ENCODE data around the gene TRIAP1. TPM values are rescaled to one million over a fixed set of nuclear protein-coding genes. Genes with fewer than 3 reads are reported as not detected.

Gene TRIAP1
- polyA plus RNA-seq, 1 donor (not counting 4 experiments of a cell fraction or from before 2014, with no cell fraction given) = 71.1 TPM

GRCh38 chr12:120428597-120429229, 17.5 kb downstream of the TRIAP1 start:
- no peaks in the 10 kb centered on the region for H3K9me1 ChIP-seq (ENCODE audit: control insufficient read depth, extremely low read depth, insufficient read depth, low read length)
- no peaks in the 10 kb centered on the region for H3K9me3 ChIP-seq (ENCODE audit: control insufficient read depth, low read depth, low read length)
- no peak overlapping the region for H3K4me3 ChIP-seq (ENCODE audit: control insufficient read depth in 2 of 3, extremely low read depth in 1 of 3, insufficient read depth in 2 of 3, low read depth in 1 of 3, low read length in 3 of 3)
- no peak for FAIRE-seq
- H3K27ac ChIP-seq (ENCODE audit: control insufficient read depth, insufficient read depth, low read length) = no peak overlapping the region
- H3K79me2 ChIP-seq (ENCODE audit: control insufficient read depth, insufficient read depth, low read length) = no peaks in the 10 kb centered on the region
- no peak overlapping the region for H3K4me2 ChIP-seq (ENCODE audit: control insufficient read depth, extremely low read depth, insufficient read depth, low read depth, low read length)
- dilution Hi-C loops (cut with MboI; ENCODE audit: extremely low pct_ligation_motif_present, low sequenced_read_pairs) = no loop called here
- no peaks in the 10 kb centered on the region for H4K20me1 ChIP-seq (ENCODE audit: control insufficient read depth, extremely low read depth, insufficient read depth, low read length)
- TF ChIP-seq EZH2 (IDR thresholded peaks at IDR 0.05; ENCODE audit: low read length) (no peak), CTCF (optimal IDR thresholded peaks at IDR 0.05 in 1 of 3, IDR thresholded peaks at IDR 0.05 in 1 of 3, conservative IDR thresholded peaks at IDR 0.05 in 1 of 3; ENCODE audit: extremely low read depth in 1 of 3, insufficient read depth in 2 of 3, low read length in 3 of 3) (no peak)
- no peaks in the 10 kb centered on the region for H3K27me3 ChIP-seq (ENCODE audit: control insufficient read depth, extremely low read depth, insufficient read depth, low read length)
- H3K9ac ChIP-seq (ENCODE audit: control insufficient read depth, extremely low read depth, insufficient read depth, low read length) = no peak overlapping the region
- H2AFZ ChIP-seq (ENCODE audit: control insufficient read depth, low read length) = no peak overlapping the region
- no peaks in the 10 kb centered on the region for H3K4me1 ChIP-seq (ENCODE audit: control insufficient read depth, extremely low read depth, insufficient read depth, low read length)
- no peak for DNase-seq (ENCODE audit: low read depth, low spot score)
- H3K36me3 ChIP-seq (ENCODE audit: control insufficient read depth in 2 of 2, extremely low read depth in 1 of 2, insufficient read depth in 2 of 2, low read length in 2 of 2) = no peaks in the 10 kb centered on the region

- H3K4me2 ChIP-seq (ENCODE audit: control insufficient read depth, extremely low read depth, insufficient read depth, low read depth, low read length) = no peak overlapping the region
- no peak overlapping the region for H3K9ac ChIP-seq (ENCODE audit: control insufficient read depth, extremely low read depth, insufficient read depth, low read length)
- no peaks in the 10 kb centered on the region for H3K36me3 ChIP-seq (ENCODE audit: control insufficient read depth in 2 of 2, extremely low read depth in 1 of 2, insufficient read depth in 2 of 2, low read length in 2 of 2)
- no peaks in the 10 kb centered on the region for H3K9me1 ChIP-seq (ENCODE audit: control insufficient read depth, extremely low read depth, insufficient read depth, low read length)
- no peaks in the 10 kb centered on the region for H3K4me1 ChIP-seq (ENCODE audit: control insufficient read depth, extremely low read depth, insufficient read depth, low read length)
- no peaks in the 10 kb centered on the region for H3K27me3 ChIP-seq (ENCODE audit: control insufficient read depth, extremely low read depth, insufficient read depth, low read length)
- no peak overlapping the region for H3K4me3 ChIP-seq (ENCODE audit: control insufficient read depth in 2 of 3, extremely low read depth in 1 of 3, insufficient read depth in 2 of 3, low read depth in 1 of 3, low read length in 3 of 3)
- DNase-seq (ENCODE audit: low read depth, low spot score) (no peak), FAIRE-seq (no peak)
- H3K79me2 ChIP-seq (ENCODE audit: control insufficient read depth, insufficient read depth, low read length) = no peaks in the 10 kb centered on the region
- H3K27ac ChIP-seq (ENCODE audit: control insufficient read depth, insufficient read depth, low read length) = no peak overlapping the region
- no peaks in the 10 kb centered on the region for H4K20me1 ChIP-seq (ENCODE audit: control insufficient read depth, extremely low read depth, insufficient read depth, low read length)
- TF ChIP-seq CTCF (optimal IDR thresholded peaks at IDR 0.05 in 1 of 3, IDR thresholded peaks at IDR 0.05 in 1 of 3, conservative IDR thresholded peaks at IDR 0.05 in 1 of 3; ENCODE audit: extremely low read depth in 1 of 3, insufficient read depth in 2 of 3, low read length in 3 of 3) (no peak), EZH2 (IDR thresholded peaks at IDR 0.05; ENCODE audit: low read length) (no peak)
- no peak overlapping the region for H2AFZ ChIP-seq (ENCODE audit: control insufficient read depth, low read length)
- dilution Hi-C loops (cut with MboI; ENCODE audit: extremely low pct_ligation_motif_present, low sequenced_read_pairs) = no loop called here
- H3K9me3 ChIP-seq (ENCODE audit: control insufficient read depth, low read depth, low read length) = no peaks in the 10 kb centered on the region
Measured at GRCh38 chr12:120425797-120426196, 20.4 kb downstream of the TRIAP1 start.
